NOMO-1 (cell line): ENCODE measurements around the gene RTP1.
"Not testable (repeated sequence)": the region's sequence is repeated elsewhere in the genome, so short reads cannot be mapped to it uniquely, and the experiment has no call there.

Source experiments
- DNase-seq, 2 experiments: peaks; one replicate each; lab custom pipeline; 2025; ENCODE audit not compliant: unreplicated experiment in 2 of 2; lab: John Stamatoyannopoulos, UW

RTP1 gene

DNA sequence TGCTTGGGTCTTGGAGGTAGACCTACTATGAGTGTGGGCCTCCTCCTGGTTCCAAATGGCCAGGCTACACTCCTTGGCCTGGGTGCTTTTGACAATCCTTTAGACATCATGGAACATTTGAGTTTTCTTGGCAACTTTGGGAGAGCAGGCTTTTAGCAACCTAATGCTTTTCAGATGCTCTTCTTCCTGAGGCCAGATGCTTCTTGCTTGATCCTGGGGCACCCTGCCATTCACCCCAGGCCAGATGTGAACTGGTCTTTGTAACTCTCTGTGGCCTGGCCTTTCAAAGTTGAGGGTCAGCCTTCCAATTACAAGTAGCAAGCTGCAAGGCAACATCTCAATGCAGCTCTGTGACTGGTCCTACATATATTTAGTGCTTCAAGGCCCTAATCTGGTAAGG, 40.5 kb downstream of the RTP1 start:
- no peak for DNase-seq

DNA sequence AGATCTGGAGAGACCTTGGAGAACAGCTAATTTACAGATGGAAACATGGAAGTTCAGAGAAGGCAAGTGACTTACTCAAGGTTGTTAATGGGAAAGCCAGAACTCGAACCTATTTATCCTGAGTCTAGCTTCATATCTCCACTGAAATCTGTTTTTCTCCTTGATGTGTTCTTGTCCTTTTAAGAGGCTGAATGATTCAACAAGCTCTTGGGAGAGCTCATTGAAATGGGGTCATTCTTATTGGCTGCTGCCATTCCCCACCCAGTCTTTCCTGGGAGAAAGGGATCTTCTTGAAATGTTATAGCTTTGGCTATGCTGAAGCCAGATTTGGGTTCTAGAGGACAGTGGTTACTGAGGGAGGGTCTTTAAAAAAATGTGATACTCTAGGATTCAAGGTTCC, 41.0 kb downstream of the RTP1 start:
- DNase-seq: no peak

DNA sequence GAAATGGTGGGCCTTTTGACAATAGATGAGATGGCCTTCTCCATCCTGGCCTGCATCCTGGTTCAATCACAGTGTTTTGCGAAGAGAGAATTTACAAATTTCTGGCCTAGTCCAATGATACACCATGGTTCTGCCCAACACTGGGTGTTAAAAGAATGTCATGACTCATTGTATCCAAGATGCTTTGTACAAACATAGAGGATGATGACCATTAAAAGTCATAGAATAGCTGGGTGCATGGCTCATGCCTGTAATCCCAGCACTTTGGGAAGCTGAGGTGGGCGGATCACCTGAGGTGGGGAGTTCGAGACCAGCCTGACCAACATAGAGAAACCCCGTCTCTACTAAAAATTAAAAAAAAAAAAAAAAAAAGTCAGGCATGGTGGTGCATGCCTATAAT, 41.5 kb downstream of the RTP1 start:
- DNase-seq: not testable (repeated sequence)

DNA sequence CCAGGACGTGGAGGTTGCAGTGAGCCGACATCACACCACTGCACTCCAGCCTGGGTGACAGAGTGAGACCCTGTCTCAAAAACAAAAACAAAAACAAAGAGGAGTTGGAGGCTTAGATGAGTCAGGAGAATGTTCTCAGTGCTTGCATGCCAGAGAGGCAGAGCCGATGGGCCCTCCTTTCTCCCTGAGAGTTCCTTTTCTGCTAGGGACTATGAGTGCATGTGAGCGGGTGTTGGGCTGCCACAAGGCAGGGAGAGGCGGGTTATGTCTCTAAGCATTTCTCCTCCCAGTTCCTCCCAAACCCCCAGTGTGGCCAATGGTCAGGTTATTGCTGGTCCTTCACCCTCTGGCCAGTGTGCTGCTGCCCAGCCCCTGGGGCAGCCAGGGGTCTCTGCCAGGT, 45.1 kb downstream of the RTP1 start:
- DNase-seq: no peak

DNA sequence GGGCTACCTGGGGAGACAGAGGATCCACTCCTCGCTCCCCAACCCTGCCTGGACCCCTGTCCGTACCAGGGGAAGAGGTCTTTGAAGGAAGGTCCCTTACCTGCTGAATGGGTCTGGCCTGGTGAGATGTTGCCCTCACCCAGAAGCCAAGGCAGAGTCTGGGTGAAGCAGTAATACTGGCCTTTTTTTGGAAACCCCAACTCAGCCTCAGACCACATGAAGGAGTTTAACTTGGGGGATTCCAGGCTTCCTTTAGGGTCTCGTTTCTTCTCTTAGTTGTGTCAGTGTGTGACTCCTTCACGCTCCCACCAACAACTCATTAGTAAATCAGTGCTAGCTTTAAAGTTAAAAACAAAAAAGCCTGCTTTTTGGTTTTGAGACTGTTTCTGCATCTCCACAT, 45.6 kb downstream of the RTP1 start:
- DNase-seq: no peak

DNA sequence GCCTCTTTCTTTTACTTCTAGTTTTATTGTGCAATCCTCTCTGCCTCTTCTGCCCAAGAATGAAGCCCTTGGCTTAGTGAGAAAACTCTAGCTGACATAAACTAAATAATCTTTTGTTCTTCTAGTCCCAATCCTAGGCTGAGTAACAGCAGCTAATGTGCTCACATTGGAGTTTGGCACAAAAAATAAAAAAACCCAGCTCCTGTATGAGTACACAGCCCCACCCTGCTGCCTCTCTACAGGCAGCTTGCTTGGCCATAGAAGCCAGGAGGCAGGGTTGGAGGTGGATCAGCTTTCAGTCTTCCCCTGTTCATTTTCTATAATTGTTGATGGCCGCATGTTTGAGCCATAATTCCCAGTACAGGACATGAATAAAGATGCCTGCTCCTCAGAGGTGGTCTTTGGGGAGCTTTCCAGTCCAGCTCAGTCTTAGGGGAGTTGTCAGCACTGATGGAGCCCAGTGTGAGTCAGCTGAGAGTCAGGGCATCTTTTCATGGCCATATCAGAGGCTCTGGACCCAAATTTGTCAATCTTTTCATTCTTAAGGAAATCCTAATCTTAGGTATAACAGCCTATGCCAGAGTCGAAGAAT, 46.7 kb downstream of the RTP1 start:
- DNase-seq: no peak

DNA sequence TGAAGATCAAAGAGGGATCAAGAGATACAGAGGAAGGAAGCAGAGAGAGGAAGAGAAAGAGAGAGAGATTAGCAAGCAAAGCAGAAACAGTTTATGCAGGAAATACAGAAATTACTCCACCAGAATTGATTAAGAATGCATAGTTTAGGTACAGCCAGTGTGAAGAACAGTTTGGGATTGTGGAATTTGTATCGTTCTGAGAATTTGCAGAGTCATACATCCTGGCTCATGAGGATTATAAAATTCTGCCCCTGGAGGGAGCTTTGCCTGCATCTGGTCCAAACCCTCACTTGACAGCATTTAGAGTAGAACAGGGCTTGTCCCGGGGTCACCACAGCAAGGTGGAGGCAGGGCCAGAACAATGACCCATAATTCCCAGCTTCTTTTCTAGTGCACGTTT, 50.1 kb downstream of the RTP1 start:
- DNase-seq: no peak
